Stimulated activated CD4-positive, alpha-beta T cell treated with anti-CD3 and anti-CD28 coated beads, Interleukin-12 subunit alpha, Interleukin-12 subunit beta, amount 100 ng/mL, for 48 hours (primary cell): ENCODE measurements around the gene STUM.
"Not testable (repeated sequence)": the region's sequence is repeated elsewhere in the genome, so short reads cannot be mapped to it uniquely, and the experiment has no call there.

Source experiments
- DNase-seq, 3 donors: peaks; one replicate each; pipeline ENCODE4 v3.0.0-alpha.2; 2020; ENCODE audit warnings: low read depth in 2 of 3, low spot score in 1 of 3

STUM gene

GRCh38 chr1:226637147-226637935 is 88.8 kb downstream of the STUM start:
- no peak for DNase-seq

- no peak for DNase-seq
These were observed 89.5 kb downstream of the STUM start for GRCh38 chr1:226638001-226638601.

GRCh38 chr1:226638608-226639007 is 90.0 kb downstream of the STUM start:
- no peak for DNase-seq

GRCh38 chr1:226639206-226639605 is 90.6 kb downstream of the STUM start:
- not testable (repeated sequence) for DNase-seq

GRCh38 chr1:226639631-226640061 is 91.1 kb downstream of the STUM start:
- DNase-seq = no peak

GRCh38 chr1:226640321-226641136 is 92.0 kb downstream of the STUM start:
- DNase-seq = no peak

- DNase-seq = no peak
These were observed 93.2 kb downstream of the STUM start for GRCh38 chr1:226641671-226642231.

- DNase-seq = no peak
These were observed 93.9 kb downstream of the STUM start for GRCh38 chr1:226642421-226642820.

GRCh38 chr1:226643177-226643576 is 94.6 kb downstream of the STUM start:
- DNase-seq = peak in 2 of 3 donors; percentile 59 to 63

GRCh38 chr1:226643611-226644540 is 95.3 kb downstream of the STUM start:
- no peak for DNase-seq

- no peak for DNase-seq
These were observed 96.1 kb downstream of the STUM start for GRCh38 chr1:226644541-226645176.

- DNase-seq = no peak
These were observed 96.9 kb downstream of the STUM start for GRCh38 chr1:226645279-226645976.

- no peak for DNase-seq
These were observed 97.7 kb downstream of the STUM start for GRCh38 chr1:226646026-226646869.

- no peak for DNase-seq
These were observed 98.4 kb downstream of the STUM start for GRCh38 chr1:226646870-226647449.

GRCh38 chr1:226647719-226648118 is 99.2 kb downstream of the STUM start:
- DNase-seq = no peak

- no peak for DNase-seq
These were observed 99.9 kb downstream of the STUM start for GRCh38 chr1:226648421-226648820.

GRCh38 chr1:226649244-226649643 is 100.7 kb downstream of the STUM start:
- DNase-seq = no peak

GRCh38 chr1:226649780-226650179 is 101.2 kb downstream of the STUM start:
- no peak for DNase-seq
